Calu3 (cell line): ENCODE data around the gene ORAI1. TPM values are rescaled to one million over a fixed set of nuclear protein-coding genes. Genes with fewer than 3 reads are reported as not detected.
"Not testable (repeated sequence)": the region's sequence is repeated elsewhere in the genome, so short reads cannot be mapped to it uniquely, and the experiment has no call there.

ENCODE experiments used
- BruUV-seq: library from RNA; stranded (reverse); fragments of 400-500 nt; replicated peaks from 2 replicates; lab custom pipeline; 2021; lab: Mats Ljungman, UMichigan
- CTCF ChIA-PET: fragments of 300-600 bp; sonication (Branson Sonifier 250); formaldehyde crosslinking; loops from one replicate; lab custom pipeline; 2022; ENCODE audit warnings: antibody characterized with exemption; lab: Charles Lee
- DNase-seq: peaks from one replicate; pipeline ENCODE4 v3.0.0; 2022
- H3K27ac Mint-ChIP-seq: one replicate; pipeline ENCODE4 v1.8.0; 2022; ENCODE audit warnings: mixed read lengths; ENCODE audit not compliant: unreplicated experiment
- H3K27me3 Mint-ChIP-seq: one replicate; pipeline ENCODE4 v1.8.0; 2022; ENCODE audit warnings: mixed read lengths; ENCODE audit not compliant: unreplicated experiment
- H3K36me3 Mint-ChIP-seq: one replicate; pipeline ENCODE4 v1.8.0; 2022; ENCODE audit warnings: mild to moderate bottlenecking, moderate library complexity, mixed read lengths; ENCODE audit not compliant: insufficient read depth, unreplicated experiment
- H3K4me1 Mint-ChIP-seq: one replicate; pipeline ENCODE4 v1.8.0; 2022; ENCODE audit warnings: mild to moderate bottlenecking, low read depth, mixed read lengths; ENCODE audit not compliant: unreplicated experiment
- H3K4me3 Mint-ChIP-seq: one replicate; pipeline ENCODE4 v1.8.0; 2022; ENCODE audit warnings: mild to moderate bottlenecking, low read depth, moderate library complexity, mixed read lengths; ENCODE audit not compliant: unreplicated experiment
- H3K9me3 Mint-ChIP-seq: one replicate; pipeline ENCODE4 v1.8.0; 2022; ENCODE audit warnings: low read depth, mixed read lengths; ENCODE audit not compliant: unreplicated experiment
- CTCF ChIP-seq: fragments of 200-600 bp; IDR thresholded peaks from one replicate; pipeline ENCODE4 v1.8.0; 2022; ENCODE audit warnings: antibody characterized with exemption; ENCODE audit not compliant: unreplicated experiment
- intact Hi-C: fragments of 100-400 bp; cut with micrococcal nuclease; formaldehyde crosslinking; loops from one replicate; pipeline ENCODE4 v1.10.0; 2022; ENCODE audit not compliant: unreplicated experiment
- total RNA-seq: library from RNA; stranded (reverse); gene quantifications from 2 replicates; pipeline ENCODE4 v1.2.3, GENCODE V29; 2022

The ORAI1 gene
- total RNA-seq, 1 experiment from 2014 or later: 35.5 TPM

GRCh38 chr12:121673013-121673511 lies 46.7 kb downstream of the ORAI1 start:
- CTCF ChIA-PET: interaction anchor here (1.2 to 1.3 kb wide), 2 partner anchors 9 to 14 kb away, joined by 5 to 8 read pairs; no protein-coding TSS in a partner anchor
- no peak for TF ChIP-seq CTCF

GRCh38 chr12:121676190-121676589 lies 49.9 kb downstream of the ORAI1 start:
- no peak overlapping the region for H3K4me3 Mint-ChIP-seq
- H3K4me1 Mint-ChIP-seq: peaks cover 16% of the 10 kb centered on the region
- H3K27me3 Mint-ChIP-seq: no peaks in the 10 kb centered on the region
- intact Hi-C loops: no loop called here
- peaks cover 18% of the 10 kb centered on the region for H3K36me3 Mint-ChIP-seq
- no peaks in the 10 kb centered on the region for H3K9me3 Mint-ChIP-seq
- TF ChIP-seq CTCF: no peak
- no peak overlapping the region for H3K27ac Mint-ChIP-seq
- no TSS peak for BruUV-seq
- CTCF ChIA-PET: interaction anchor here (1.2 kb wide), 1 partner anchor 10 kb away, joined by 9 read pairs; no protein-coding TSS in a partner anchor
- DNase-seq: no peak

More at GRCh38 chr12:121673013-121673511, 46.7 kb downstream of the ORAI1 start:
- Mint-ChIP-seq H3K27me3 (no peaks in the 10 kb centered on the region), H3K27ac (peak overlapping the region; percentile 86), H3K9me3 (no peaks in the 10 kb centered on the region), H3K4me1 (peaks cover 25% of the 10 kb centered on the region), H3K36me3 (peaks cover 18% of the 10 kb centered on the region), H3K4me3 (peak overlapping the region; percentile 67)
- DNase-seq: peak; percentile 67
- no TSS peak for BruUV-seq
- intact Hi-C loops: loop anchor here (5.0 kb wide), 1 partner anchor 46 kb away; the partner anchor contains the start of gene ORAI1

GRCh38 chr12:121678305-121678704 lies 52.0 kb downstream of the ORAI1 start:
- Mint-ChIP-seq H3K36me3 (peaks cover 3% of the 10 kb centered on the region), H3K4me3 (no peak overlapping the region), H3K4me1 (peaks cover 12% of the 10 kb centered on the region), H3K27me3 (no peaks in the 10 kb centered on the region), H3K27ac (no peak overlapping the region), H3K9me3 (no peaks in the 10 kb centered on the region)
- no TSS peak for BruUV-seq
- CTCF ChIA-PET: no interaction called here
- intact Hi-C loops: no loop called here
- no peak for DNase-seq
- TF ChIP-seq CTCF: no peak

- CTCF ChIA-PET: no interaction called here
- no peak for DNase-seq
- intact Hi-C loops: no loop called here
- Mint-ChIP-seq H3K27ac (no peak overlapping the region), H3K36me3 (no peaks in the 10 kb centered on the region), H3K27me3 (no peaks in the 10 kb centered on the region), H3K9me3 (no peaks in the 10 kb centered on the region), H3K4me3 (no peak overlapping the region), H3K4me1 (peaks cover 7% of the 10 kb centered on the region)
- no peak for TF ChIP-seq CTCF
- no TSS peak for BruUV-seq
Observed at GRCh38 chr12:121678716-121679300, 52.5 kb downstream of the ORAI1 start.

- intact Hi-C loops: loop anchor here (5.0 kb wide), 1 partner anchor 177 kb away; no protein-coding TSS in a partner anchor
- H3K27ac Mint-ChIP-seq, H3K4me3 Mint-ChIP-seq, H3K36me3 Mint-ChIP-seq, H3K27me3 Mint-ChIP-seq, H3K9me3 Mint-ChIP-seq, DNase-seq, BruUV-seq, H3K4me1 Mint-ChIP-seq: not testable (repeated sequence)
- CTCF ChIA-PET: interaction anchor here (0.6 to 0.8 kb wide), 3 partner anchors 38 to 187 kb away, joined by 3 to 5 read pairs (median 3); no protein-coding TSS in a partner anchor
Observed at GRCh38 chr12:121679661-121680197, 53.4 kb downstream of the ORAI1 start.
